A549 (cell line): Measurements from ENCODE around the gene CHRM5. TPM values are rescaled to one million over a fixed set of nuclear protein-coding genes. Genes with fewer than 3 reads are reported as not detected.

Experiments
- ATAC-seq, 2 experiments: fragments of 200-7000 bp in 1 of 2; fragments of >200 bp in 1 of 2; cut with Nextera tagmentation in 1 of 2; cut with Tn5 transposase in 1 of 2; 3 replicates each; pipeline versions ENCODE4 v1.8.0 to v1.9.1; 2018 to 2020; ENCODE audit warnings: mild to moderate bottlenecking in 1 of 2, moderate library complexity in 1 of 2
- CTCF ChIA-PET: fragments of 300-600 bp; sonication (Branson Sonifier 250); formaldehyde crosslinking; extraction: SDS; loops from one replicate; lab custom pipeline; 2021; ENCODE audit warnings: antibody characterized with exemption, inconsistent platforms; lab: Yijun Ruan, JAX
- POLR2A ChIA-PET: fragments of 350-600 bp; formaldehyde crosslinking; extraction: SDS; loops from one replicate; lab custom pipeline; 2021; ENCODE audit warnings: antibody characterized with exemption, inconsistent platforms; lab: Yijun Ruan, JAX
- DNase-seq, 2 experiments: peaks; one replicate each; pipeline versions ENCODE4 v3.0.0 to v3.0.0-alpha.2; 2011 to 2016; ENCODE audit warnings: low read depth in 1 of 2, low spot score in 1 of 2
- FAIRE-seq: peaks from 2 replicates; lab custom pipeline; 2011; peaks lifted over from hg19 to GRCh38; lab: Jason Lieb, UNC
- H3K27ac ChIP-seq, 2 experiments: fragments of >200 bp; sonication (Bioruptor Twin); formaldehyde crosslinking; 3 replicates each; pipeline ENCODE4 v1.5.1; 2016 to 2017
- H3K4me1 ChIP-seq: fragments of >200 bp; sonication (Bioruptor Twin); formaldehyde crosslinking; 3 replicates; pipeline ENCODE4 v1.6.1; 2016
- H3K4me2 ChIP-seq: fragments of >200 bp; sonication (Bioruptor Twin); formaldehyde crosslinking; 3 replicates; pipeline ENCODE4 v1.6.1; 2016
- H3K4me3 ChIP-seq: fragments of >200 bp; sonication (Bioruptor Twin); formaldehyde crosslinking; 3 replicates; pipeline ENCODE4 v1.5.1; 2016
- H3K9me3 ChIP-seq: fragments of >200 bp; sonication (Bioruptor Twin); formaldehyde crosslinking; 3 replicates; pipeline ENCODE4 v1.6.1; 2016
- CHD2 ChIP-seq: fragments of 150-350 bp; IDR thresholded peaks from 2 replicates; pipeline ENCODE4 v1.6.1; 2014; ENCODE audit warnings: low read length; ENCODE audit not compliant: partially characterized antibody
- CHD4 ChIP-seq: fragments of 200-600 bp; sonication (generic); IDR thresholded peaks from 2 replicates; pipeline ENCODE4 v1.6.1; 2016; ENCODE audit warnings: antibody characterized with exemption, mild to moderate bottlenecking, borderline replicate concordance
- CTCF ChIP-seq: fragments of >200 bp; sonication (Bioruptor Twin); formaldehyde crosslinking; IDR thresholded peaks from 3 replicates; pipeline ENCODE4 v1.5.1; 2016
- FOXS1 ChIP-seq: fragments of 250-450 bp; sonication (Bioruptor Pico); IDR thresholded peaks from 2 replicates; pipeline ENCODE4 v1.5.0; 2020; ENCODE audit warnings: mild to moderate bottlenecking, moderate library complexity
- HDAC2 ChIP-seq: fragments of 200-600 bp; sonication (generic); IDR thresholded peaks from 2 replicates; pipeline ENCODE4 v1.6.1; 2016
- HOXA7 ChIP-seq: fragments of 250-450 bp; sonication (Bioruptor Pico); IDR thresholded peaks from 2 replicates; pipeline ENCODE4 v1.5.0; 2020; ENCODE audit warnings: mild to moderate bottlenecking, moderate library complexity
- JUN ChIP-seq, 2 experiments: fragments of >200 bp; sonication (Bioruptor Twin); formaldehyde crosslinking; IDR thresholded peaks; 2 replicates in 1 of 2; 3 replicates in 1 of 2; pipeline ENCODE4 v1.6.1; 2016 to 2017
- JUNB ChIP-seq: fragments of >200 bp; sonication (Bioruptor Twin); formaldehyde crosslinking; IDR thresholded peaks from 2 replicates; pipeline ENCODE4 v1.6.1; 2016
- KDM1A ChIP-seq: fragments of 200-600 bp; sonication (generic); IDR thresholded peaks from 2 replicates; pipeline ENCODE4 v1.6.1; 2016; ENCODE audit warnings: low read depth, mild to moderate bottlenecking
- KDM5A ChIP-seq: fragments of 200-600 bp; sonication (generic); IDR thresholded peaks from 2 replicates; pipeline ENCODE4 v1.6.1; 2016; ENCODE audit warnings: antibody characterized with exemption, mild to moderate bottlenecking
- NPAS2 ChIP-seq: fragments of 250-450 bp; sonication (Bioruptor Pico); IDR thresholded peaks from 2 replicates; pipeline ENCODE4 v1.8.0; 2022; ENCODE audit warnings: mild to moderate bottlenecking, moderate library complexity, borderline replicate concordance
- POLR2A ChIP-seq: IDR thresholded peaks from 2 replicates; pipeline ENCODE4 v1.6.1; 2012; ENCODE audit warnings: mild to moderate bottlenecking, low read length
- RCOR1 ChIP-seq: fragments of 150-350 bp; IDR thresholded peaks from 2 replicates; pipeline ENCODE4 v1.6.1; 2014; ENCODE audit warnings: antibody characterized with exemption, low read length, low read depth
- RFX5 ChIP-seq: fragments of 450-650 bp; IDR thresholded peaks from 2 replicates; pipeline ENCODE4 v1.7.1; 2014; ENCODE audit warnings: antibody characterized with exemption, mild to moderate bottlenecking, moderate library complexity
- SREBF2 ChIP-seq: fragments of 450-650 bp; IDR thresholded peaks from 2 replicates; pipeline ENCODE4 v1.6.1; 2014; ENCODE audit warnings: mild to moderate bottlenecking, moderate library complexity
- ZFP36 ChIP-seq: fragments of 450-650 bp; IDR thresholded peaks from 2 replicates; pipeline ENCODE4 v1.6.1; 2014; ENCODE audit warnings: borderline replicate concordance; ENCODE audit not compliant: partially characterized antibody
- ZSCAN20 ChIP-seq: fragments of 250-450 bp; sonication (Bioruptor Pico); IDR thresholded peaks from 2 replicates; pipeline ENCODE4 v1.8.0; 2022; ENCODE audit warnings: mild to moderate bottlenecking, moderate library complexity
- WGBS: methylation state at CpG from one replicate; pipeline ENCODE4 v1.1.6; 2017; ENCODE audit errors: missing lambda C conversion rate; 5-methylcytosine and 5-hydroxymethylcytosine counted together
- polyA plus RNA-seq, 4 experiments: library from polyadenylated mRNA; depleted of rRNA in 3 of 4; stranded (reverse); fragments of >200 nt; fragmentation: RNase III in 1 of 4; extraction: RNeasy Plus Mini Kit Qiagen cat#74134 plus additional on column Dnase treatment in 1 of 4; gene quantifications; 2 replicates in 3 of 4; 3 replicates in 1 of 4; pipeline ENCODE4 v1.2.3, GENCODE V29; 2011 to 2017
- TF ChIP-seq, protein P1 (sequence below): fragments of 250-450 bp; sonication (Bioruptor Pico); IDR thresholded peaks from 2 replicates; pipeline ENCODE4 v1.5.0; 2020; ENCODE audit warnings: low read depth, mild to moderate bottlenecking, moderate library complexity
- TF ChIP-seq, protein P2 (sequence below): fragments of 150-350 bp; IDR thresholded peaks from 2 replicates; pipeline ENCODE4 v1.6.1; 2014; ENCODE audit warnings: low read depth, mild to moderate bottlenecking, low read length
- TF ChIP-seq, protein P3 (sequence below): fragments of 450-650 bp; IDR thresholded peaks from 2 replicates; pipeline ENCODE4 v1.6.1; 2014; ENCODE audit warnings: antibody characterized with exemption
- TF ChIP-seq, protein P4 (sequence below): IDR thresholded peaks from 2 replicates; pipeline ENCODE4 v1.6.1; 2012

The CHRM5 gene
- polyA plus RNA-seq, 2 of the 4 experiments (the other 2 are of a cell fraction) = not detected

DNA sequence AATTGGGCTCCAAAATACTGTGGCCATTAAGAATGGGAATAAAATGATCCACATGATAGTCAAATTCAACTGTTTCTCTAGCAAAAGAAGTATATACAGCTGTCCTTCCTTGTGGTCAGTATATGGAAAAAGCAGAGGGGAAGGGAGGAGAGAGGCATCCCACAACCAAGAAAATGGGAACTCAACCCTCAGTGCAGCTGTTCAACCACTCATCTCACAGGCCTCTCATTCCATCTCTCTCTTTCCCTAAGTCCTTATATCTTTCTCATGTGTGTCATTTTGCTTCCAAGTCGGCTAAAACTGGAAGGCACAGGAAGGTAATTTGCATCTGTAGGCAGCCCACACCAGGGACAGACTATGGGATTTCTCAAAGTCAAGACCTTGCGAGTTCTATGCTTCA is 43.2 kb downstream of the CHRM5 start:
- no peaks in the 10 kb centered on the region for H3K9me3 ChIP-seq
- no peak for ATAC-seq
- H3K4me2 ChIP-seq = no peak overlapping the region
- H3K4me3 ChIP-seq = no peak overlapping the region
- POLR2A ChIA-PET = no interaction called here
- TF ChIP-seq POLR2A (no peak), HOXA7 (CRISPR knock-in tag) (no peak), HDAC2 (no peak), KDM1A (no peak)
- TF ChIP-seq, all 56 proteins: peak for 0
- FAIRE-seq (no peak), DNase-seq (no peak)
- no peaks in the 10 kb centered on the region for H3K4me1 ChIP-seq
- CTCF ChIA-PET = no interaction called here
- 91% methylated on average over 2 of the region's 2 CpGs for WGBS
- H3K27ac ChIP-seq = no peak overlapping the region

DNA sequence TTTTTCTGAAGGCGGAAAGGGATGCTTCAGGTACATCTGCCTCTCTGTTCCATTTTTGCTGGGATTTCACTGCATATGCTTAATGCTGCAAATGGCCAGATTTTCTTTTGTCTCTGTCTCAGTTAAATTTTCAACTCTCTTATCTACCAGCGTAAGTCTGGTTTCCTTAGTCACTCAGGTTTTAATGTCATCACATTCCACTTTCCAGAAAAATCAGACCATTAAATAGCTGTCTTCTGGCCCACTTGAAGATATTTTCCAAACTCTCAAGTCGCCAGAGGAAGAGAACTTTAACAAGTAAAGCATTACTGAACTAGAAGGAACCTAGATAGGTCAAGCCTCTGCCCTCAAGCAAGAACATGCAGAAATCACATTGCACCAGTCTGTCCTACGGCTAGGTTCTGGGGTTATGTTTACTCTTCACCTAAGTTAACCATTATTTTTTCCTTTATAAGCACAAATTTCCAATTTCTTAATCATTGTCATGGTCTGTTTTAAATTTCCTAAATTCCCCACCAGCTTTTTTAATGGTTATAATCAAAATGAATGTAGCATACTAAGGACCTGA is 44.2 kb downstream of the CHRM5 start:
- ChIA-PET POLR2A (no interaction called here), CTCF (interaction anchor here (1.4 kb wide), 1 partner anchor 11 kb away, joined by 3 read pairs; no protein-coding TSS in a partner anchor)
- WGBS = 76% methylated on average over 4 of the region's 4 CpGs
- no peak for FAIRE-seq
- no peaks in the 10 kb centered on the region for H3K9me3 ChIP-seq
- no peak overlapping the region for H3K4me3 ChIP-seq
- H3K27ac ChIP-seq = no peak overlapping the region
- TF ChIP-seq ZSCAN20 = no peak
- TF ChIP-seq HDAC2 = no peak
- no peak for TF ChIP-seq CTCF
- no peak overlapping the region for H3K4me2 ChIP-seq
- ATAC-seq = no peak
- DNase-seq = no peak
- no peaks in the 10 kb centered on the region for H3K4me1 ChIP-seq

GRCh38 chr15:34013746-34014145 is 45.4 kb downstream of the CHRM5 start:
- no peak overlapping the region for H3K27ac ChIP-seq
- ChIA-PET CTCF (interaction anchor here (0.6 to 1.4 kb wide), 3 partner anchors 10 to 57 kb away, joined by 3 to 4 read pairs (median 3); no protein-coding TSS in a partner anchor), POLR2A (no interaction called here)
- H3K4me1 ChIP-seq = no peaks in the 10 kb centered on the region
- no peaks in the 10 kb centered on the region for H3K9me3 ChIP-seq
- WGBS = 91% methylated on average over 9 of the region's 9 CpGs
- no peak overlapping the region for H3K4me3 ChIP-seq
- no peak for ATAC-seq
- TF ChIP-seq, protein P1, sequence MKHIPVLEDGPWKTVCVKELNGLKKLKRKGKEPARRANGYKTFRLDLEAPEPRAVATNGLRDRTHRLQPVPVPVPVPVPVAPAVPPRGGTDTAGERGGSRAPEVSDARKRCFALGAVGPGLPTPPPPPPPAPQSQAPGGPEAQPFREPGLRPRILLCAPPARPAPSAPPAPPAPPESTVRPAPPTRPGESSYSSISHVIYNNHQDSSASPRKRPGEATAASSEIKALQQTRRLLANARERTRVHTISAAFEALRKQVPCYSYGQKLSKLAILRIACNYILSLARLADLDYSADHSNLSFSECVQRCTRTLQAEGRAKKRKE (CRISPR knock-in tag) = no peak
- TF ChIP-seq NPAS2 (CRISPR knock-in tag) (no peak), CHD4 (no peak)
- FAIRE-seq = no peak
- DNase-seq = no peak
- H3K4me2 ChIP-seq = no peak overlapping the region

- H3K4me2 ChIP-seq = no peak overlapping the region
- FAIRE-seq = no peak
- POLR2A ChIA-PET = no interaction called here
Measured at GRCh38 chr15:34014556-34014955, 46.3 kb downstream of the CHRM5 start.

GRCh38 chr15:34018021-34018645 is 49.8 kb downstream of the CHRM5 start:
- ChIA-PET POLR2A (no interaction called here), CTCF (interaction anchor here (1.2 to 1.7 kb wide), 4 partner anchors 11 to 30 kb away, joined by 3 to 6 read pairs (median 4); no protein-coding TSS in a partner anchor)
- no peak for FAIRE-seq
- DNase-seq = no peak
- Histone ChIP-seq H3K4me2 (no peak overlapping the region), H3K9me3 (no peaks in the 10 kb centered on the region), H3K27ac (no peak overlapping the region), H3K4me3 (no peak overlapping the region), H3K4me1 (no peaks in the 10 kb centered on the region)
- 95% methylated on average over 16 of the region's 16 CpGs for WGBS
- no peak for ATAC-seq
- TF ChIP-seq RFX5 (no peak), JUN (IDR thresholded peaks at IDR 0.05) (no peak), ZFP36 (no peak), FOXS1 (CRISPR knock-in tag) (no peak), SREBF2 (no peak), KDM5A (no peak), RCOR1 (no peak), JUNB (no peak)
- TF ChIP-seq, protein P2, sequence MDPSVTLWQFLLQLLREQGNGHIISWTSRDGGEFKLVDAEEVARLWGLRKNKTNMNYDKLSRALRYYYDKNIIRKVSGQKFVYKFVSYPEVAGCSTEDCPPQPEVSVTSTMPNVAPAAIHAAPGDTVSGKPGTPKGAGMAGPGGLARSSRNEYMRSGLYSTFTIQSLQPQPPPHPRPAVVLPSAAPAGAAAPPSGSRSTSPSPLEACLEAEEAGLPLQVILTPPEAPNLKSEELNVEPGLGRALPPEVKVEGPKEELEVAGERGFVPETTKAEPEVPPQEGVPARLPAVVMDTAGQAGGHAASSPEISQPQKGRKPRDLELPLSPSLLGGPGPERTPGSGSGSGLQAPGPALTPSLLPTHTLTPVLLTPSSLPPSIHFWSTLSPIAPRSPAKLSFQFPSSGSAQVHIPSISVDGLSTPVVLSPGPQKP = no peak
- TF ChIP-seq, protein P1 (CRISPR knock-in tag) = no peak
- TF ChIP-seq, protein P3, sequence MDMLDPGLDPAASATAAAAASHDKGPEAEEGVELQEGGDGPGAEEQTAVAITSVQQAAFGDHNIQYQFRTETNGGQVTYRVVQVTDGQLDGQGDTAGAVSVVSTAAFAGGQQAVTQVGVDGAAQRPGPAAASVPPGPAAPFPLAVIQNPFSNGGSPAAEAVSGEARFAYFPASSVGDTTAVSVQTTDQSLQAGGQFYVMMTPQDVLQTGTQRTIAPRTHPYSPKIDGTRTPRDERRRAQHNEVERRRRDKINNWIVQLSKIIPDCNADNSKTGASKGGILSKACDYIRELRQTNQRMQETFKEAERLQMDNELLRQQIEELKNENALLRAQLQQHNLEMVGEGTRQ = no peak
- TF ChIP-seq, protein P4, sequence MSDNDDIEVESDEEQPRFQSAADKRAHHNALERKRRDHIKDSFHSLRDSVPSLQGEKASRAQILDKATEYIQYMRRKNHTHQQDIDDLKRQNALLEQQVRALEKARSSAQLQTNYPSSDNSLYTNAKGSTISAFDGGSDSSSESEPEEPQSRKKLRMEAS = no peak

More at GRCh38 chr15:34014556-34014955, 46.3 kb downstream of the CHRM5 start:
- 89% methylated on average over 2 of the region's 2 CpGs for WGBS
- Histone ChIP-seq H3K27ac (no peak overlapping the region), H3K9me3 (no peaks in the 10 kb centered on the region), H3K4me3 (no peak overlapping the region), H3K4me1 (no peaks in the 10 kb centered on the region)
- ATAC-seq (no peak), DNase-seq (no peak)
- TF ChIP-seq CHD2 = no peak
- CTCF ChIA-PET = interaction anchor here (0.9 kb wide), 1 partner anchor 353 kb away, joined by 3 read pairs; the partner anchor contains the start of gene LPCAT4
